ENCODE measurements around the gene GPC3.

- TF ChIP-seq ZNF274 (IDR thresholded peaks at IDR 0.05; ENCODE audit: low read depth, low read length) (no peak), YY1 (IDR thresholded peaks at IDR 0.05; ENCODE audit: insufficient read depth, insufficient read length) (no peak)
Measured at GRCh38 chrX:133774807-133775206, 210.6 kb downstream of the GPC3 start.
